GM18861 (cell line): ENCODE data around the gene CNTNAP3.
"Not testable (repeated sequence)": the region's sequence is repeated elsewhere in the genome, so short reads cannot be mapped to it uniquely, and the experiment has no call there.

Experiments used
- ATAC-seq: cut with Tn5 transposase; IDR thresholded peaks from one replicate; pipeline ENCODE4 v1.9.1; 2021; ENCODE audit not compliant: unreplicated experiment

The CNTNAP3 gene

GRCh38 chr9:39287980-39288379, at the start of gene CNTNAP3:
Gene CNTNAP3 (minus strand): TSS chr9:39288167. CDS start chr9:39288064, 103 bp downstream.
- not testable (repeated sequence) for ATAC-seq

- ATAC-seq = not testable (repeated sequence)
Measured at GRCh38 chr9:39279995-39280394, 8.0 kb downstream of the CNTNAP3 start.

- not testable (repeated sequence) for ATAC-seq
Measured at GRCh38 chr9:39242513-39242912, 45.5 kb downstream of the CNTNAP3 start.

GRCh38 chr9:39232130-39232991, 55.6 kb downstream of the CNTNAP3 start:
- not testable (repeated sequence) for ATAC-seq

GRCh38 chr9:39215976-39216375, 72.0 kb downstream of the CNTNAP3 start:
- not testable (repeated sequence) for ATAC-seq

GRCh38 chr9:39209773-39210172, 78.2 kb downstream of the CNTNAP3 start:
- ATAC-seq = not testable (repeated sequence)

GRCh38 chr9:39206643-39207042, 81.3 kb downstream of the CNTNAP3 start:
- ATAC-seq = not testable (repeated sequence)

- not testable (repeated sequence) for ATAC-seq
Measured at GRCh38 chr9:39205842-39206241, 82.1 kb downstream of the CNTNAP3 start.

GRCh38 chr9:39200412-39200811, 87.6 kb downstream of the CNTNAP3 start:
- ATAC-seq = not testable (repeated sequence)

- not testable (repeated sequence) for ATAC-seq
Measured at GRCh38 chr9:39198000-39198709, 89.8 kb downstream of the CNTNAP3 start.

- ATAC-seq = not testable (repeated sequence)
Measured at GRCh38 chr9:39171370-39171769, 116.6 kb downstream of the CNTNAP3 start.

- ATAC-seq = not testable (repeated sequence)
Measured at GRCh38 chr9:39157714-39158113, 130.3 kb downstream of the CNTNAP3 start.

- ATAC-seq = not testable (repeated sequence)
Measured at GRCh38 chr9:39132826-39133552, 155.0 kb downstream of the CNTNAP3 start.

- ATAC-seq = not testable (repeated sequence)
Measured at GRCh38 chr9:39121401-39121800, 166.6 kb downstream of the CNTNAP3 start.

GRCh38 chr9:39111746-39112145, 176.2 kb downstream of the CNTNAP3 start:
- ATAC-seq = not testable (repeated sequence)

- no peak for ATAC-seq
Measured at GRCh38 chr9:39108145-39108544, 179.8 kb downstream of the CNTNAP3 start.

- ATAC-seq = not testable (repeated sequence)
Measured at GRCh38 chr9:39097208-39097607, 190.8 kb downstream of the CNTNAP3 start.

- ATAC-seq = not testable (repeated sequence)
Measured at GRCh38 chr9:39085311-39085710, 202.7 kb downstream of the CNTNAP3 start.

- ATAC-seq = not testable (repeated sequence)
Measured at GRCh38 chr9:39082574-39082973, 205.4 kb downstream of the CNTNAP3 start.

GRCh38 chr9:39080081-39080480, 207.9 kb downstream of the CNTNAP3 start:
- ATAC-seq = not testable (repeated sequence)
